ENCODE results near the gene TOB1.

DNA sequence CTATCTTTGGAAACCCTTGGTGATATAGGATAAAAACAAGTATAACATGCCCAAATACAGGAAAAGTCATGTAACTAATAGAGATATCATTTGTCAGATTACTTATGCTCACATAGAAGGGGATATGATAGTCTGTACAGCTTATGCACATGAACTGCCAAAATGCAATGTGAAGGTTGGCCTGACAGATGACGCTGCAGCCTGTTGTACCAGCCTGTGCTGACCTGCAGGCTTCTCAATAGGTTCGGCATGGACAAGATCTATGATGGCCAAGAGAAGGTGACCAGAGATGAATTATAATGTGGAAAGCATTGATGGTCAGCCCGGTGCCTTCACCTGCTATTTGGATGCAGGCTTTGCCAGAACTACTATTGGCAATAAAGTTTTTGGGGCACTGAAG is 18.1 kb downstream of the TOB1 start:
- TF ChIP-seq POLR2AphosphoS5 (IDR thresholded peaks at IDR 0.05; ENCODE audit: low read depth) (no peak), EZH2 (IDR thresholded peaks at IDR 0.05; ENCODE audit: low read depth, unreplicated experiment) (no peak)
